Fibroblast of mammary gland (primary cell): Measurements from ENCODE around the gene CDKAL1.
A peak's percentile ranks its signal among the peaks of the same experiment; 100 is the strongest.

Experiments
- DNase-seq: peaks from one replicate; pipeline ENCODE4 v3.0.0-alpha.2; 2010; ENCODE audit warnings: low read depth
- H3K4me3 ChIP-seq: 2 replicates; pipeline ENCODE4 v1.5.1; 2011; ENCODE audit warnings: low read depth, mild to moderate bottlenecking, low read length, moderate library complexity; ENCODE audit not compliant: control insufficient read depth
- TF ChIP-seq, protein P1 (sequence below): conservative IDR thresholded peaks from 2 replicates; pipeline ENCODE4 v1.5.1; 2011; ENCODE audit warnings: low read depth, low read length, inconsistent platforms; ENCODE audit not compliant: control insufficient read depth, insufficient read depth

The CDKAL1 gene

DNA sequence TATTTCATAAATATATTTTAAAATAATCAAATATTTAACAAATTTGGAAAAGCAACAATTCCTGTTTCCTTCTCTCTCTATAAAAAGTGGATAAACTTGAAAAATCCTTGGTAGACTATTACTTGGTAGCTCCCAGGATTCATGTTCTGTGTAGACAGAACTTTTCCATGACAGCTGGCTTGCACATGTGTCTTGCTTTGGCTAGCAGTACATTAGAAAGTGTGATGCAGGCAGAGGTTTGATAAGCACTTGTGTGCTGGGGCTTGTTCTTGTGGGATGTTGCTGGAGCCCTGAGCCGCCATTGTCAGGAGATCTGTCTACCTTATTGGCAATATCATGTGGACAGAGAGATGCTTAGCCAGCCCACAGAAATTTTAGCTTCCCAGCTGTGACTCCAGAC lies 327.2 kb downstream of the CDKAL1 start:
- TF ChIP-seq, protein P1, sequence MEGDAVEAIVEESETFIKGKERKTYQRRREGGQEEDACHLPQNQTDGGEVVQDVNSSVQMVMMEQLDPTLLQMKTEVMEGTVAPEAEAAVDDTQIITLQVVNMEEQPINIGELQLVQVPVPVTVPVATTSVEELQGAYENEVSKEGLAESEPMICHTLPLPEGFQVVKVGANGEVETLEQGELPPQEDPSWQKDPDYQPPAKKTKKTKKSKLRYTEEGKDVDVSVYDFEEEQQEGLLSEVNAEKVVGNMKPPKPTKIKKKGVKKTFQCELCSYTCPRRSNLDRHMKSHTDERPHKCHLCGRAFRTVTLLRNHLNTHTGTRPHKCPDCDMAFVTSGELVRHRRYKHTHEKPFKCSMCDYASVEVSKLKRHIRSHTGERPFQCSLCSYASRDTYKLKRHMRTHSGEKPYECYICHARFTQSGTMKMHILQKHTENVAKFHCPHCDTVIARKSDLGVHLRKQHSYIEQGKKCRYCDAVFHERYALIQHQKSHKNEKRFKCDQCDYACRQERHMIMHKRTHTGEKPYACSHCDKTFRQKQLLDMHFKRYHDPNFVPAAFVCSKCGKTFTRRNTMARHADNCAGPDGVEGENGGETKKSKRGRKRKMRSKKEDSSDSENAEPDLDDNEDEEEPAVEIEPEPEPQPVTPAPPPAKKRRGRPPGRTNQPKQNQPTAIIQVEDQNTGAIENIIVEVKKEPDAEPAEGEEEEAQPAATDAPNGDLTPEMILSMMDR: no peak
- peak; percentile 6 for DNase-seq
- H3K4me3 ChIP-seq: no peak overlapping the region

GRCh38 chr6:20866036-20866435 lies 331.8 kb downstream of the CDKAL1 start:
- TF ChIP-seq, protein P1: no peak
- DNase-seq: no peak
- H3K4me3 ChIP-seq: no peak overlapping the region

DNA sequence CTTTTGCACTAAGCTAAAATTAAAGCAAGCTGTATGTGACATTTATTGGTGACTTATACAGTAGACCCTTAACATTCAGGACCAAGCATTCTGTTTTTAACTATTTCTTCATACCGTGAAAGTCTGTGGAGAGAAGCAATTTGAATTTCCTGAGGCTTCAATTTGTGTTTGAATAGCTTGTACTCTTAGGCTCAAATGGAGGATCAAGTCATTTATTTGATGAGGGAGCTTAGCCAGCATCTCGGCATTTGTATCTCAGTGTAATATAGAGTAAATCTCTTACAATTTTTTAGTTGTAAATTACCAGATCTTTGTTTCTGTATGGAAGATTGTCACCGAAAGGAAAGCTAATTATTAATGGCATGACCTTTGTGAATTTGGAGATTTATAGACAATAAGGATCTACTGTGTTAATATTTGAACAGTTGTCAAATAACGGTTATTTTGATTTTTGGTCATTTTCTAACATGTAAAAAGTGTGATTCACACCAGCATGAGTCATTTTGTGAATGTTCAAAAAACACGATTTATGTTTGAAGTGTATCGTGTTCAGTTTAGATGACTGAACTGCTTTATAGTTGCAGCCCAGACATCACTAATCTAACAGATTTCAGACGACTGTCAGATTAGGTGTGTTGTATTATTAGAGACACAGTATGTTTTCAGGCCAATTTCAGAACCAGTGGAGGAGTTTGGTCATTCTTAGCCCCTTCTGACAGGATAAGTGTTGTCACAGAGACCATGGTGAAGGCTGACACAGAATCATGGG lies 332.9 kb downstream of the CDKAL1 start:
- TF ChIP-seq, protein P1: no peak
- DNase-seq: peak; percentile 72
- no peak overlapping the region for H3K4me3 ChIP-seq

DNA sequence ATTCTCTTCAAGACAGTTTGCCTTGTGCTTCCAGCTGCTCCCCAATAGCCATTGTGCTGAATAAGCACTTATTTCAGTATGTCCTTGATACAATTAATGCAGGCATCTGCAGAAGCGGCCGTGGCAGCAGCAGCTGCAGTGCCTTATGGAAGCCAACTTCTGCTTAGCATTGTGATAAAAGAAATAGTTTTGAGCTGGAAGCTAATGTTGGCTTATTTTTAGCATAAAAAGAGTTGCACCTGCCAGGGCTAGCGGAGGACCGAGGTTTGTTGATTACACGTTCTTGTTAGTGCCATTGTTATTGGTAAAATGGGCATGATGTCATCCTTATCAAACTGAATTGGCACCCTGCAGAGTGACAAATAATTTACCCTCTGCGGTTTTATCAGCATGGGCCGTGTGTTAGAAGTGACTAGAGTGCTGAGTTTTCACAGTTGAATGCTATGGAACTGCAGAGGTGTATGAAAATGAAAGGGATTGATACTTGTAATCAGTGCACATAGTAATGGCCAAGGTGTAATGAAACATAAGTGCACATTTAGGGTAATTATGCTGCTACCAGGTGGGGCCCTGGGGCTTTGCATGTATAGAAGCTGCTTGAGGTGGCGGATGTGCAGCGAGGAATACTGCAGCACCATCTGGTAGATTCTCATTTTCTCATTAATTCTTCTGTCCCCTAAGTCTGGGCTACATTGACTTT lies 334.3 kb downstream of the CDKAL1 start:
- TF ChIP-seq, protein P1: no peak
- no peak overlapping the region for H3K4me3 ChIP-seq
- DNase-seq: no peak

GRCh38 chr6:20870021-20870420 lies 335.8 kb downstream of the CDKAL1 start:
- H3K4me3 ChIP-seq: no peak overlapping the region
- DNase-seq: no peak
- TF ChIP-seq, protein P1: no peak

GRCh38 chr6:20870493-20870892 lies 336.2 kb downstream of the CDKAL1 start:
- no peak overlapping the region for H3K4me3 ChIP-seq
- TF ChIP-seq, protein P1: no peak
- DNase-seq: no peak
